Islet of Langerhans (tissue), 1 donor: ENCODE data around the gene TBX21.

Source experiments
- FAIRE-seq: peaks from one replicate; lab custom pipeline; 2011; peaks lifted over from hg19 to GRCh38; lab: Jason Lieb, UNC

Gene TBX21

DNA sequence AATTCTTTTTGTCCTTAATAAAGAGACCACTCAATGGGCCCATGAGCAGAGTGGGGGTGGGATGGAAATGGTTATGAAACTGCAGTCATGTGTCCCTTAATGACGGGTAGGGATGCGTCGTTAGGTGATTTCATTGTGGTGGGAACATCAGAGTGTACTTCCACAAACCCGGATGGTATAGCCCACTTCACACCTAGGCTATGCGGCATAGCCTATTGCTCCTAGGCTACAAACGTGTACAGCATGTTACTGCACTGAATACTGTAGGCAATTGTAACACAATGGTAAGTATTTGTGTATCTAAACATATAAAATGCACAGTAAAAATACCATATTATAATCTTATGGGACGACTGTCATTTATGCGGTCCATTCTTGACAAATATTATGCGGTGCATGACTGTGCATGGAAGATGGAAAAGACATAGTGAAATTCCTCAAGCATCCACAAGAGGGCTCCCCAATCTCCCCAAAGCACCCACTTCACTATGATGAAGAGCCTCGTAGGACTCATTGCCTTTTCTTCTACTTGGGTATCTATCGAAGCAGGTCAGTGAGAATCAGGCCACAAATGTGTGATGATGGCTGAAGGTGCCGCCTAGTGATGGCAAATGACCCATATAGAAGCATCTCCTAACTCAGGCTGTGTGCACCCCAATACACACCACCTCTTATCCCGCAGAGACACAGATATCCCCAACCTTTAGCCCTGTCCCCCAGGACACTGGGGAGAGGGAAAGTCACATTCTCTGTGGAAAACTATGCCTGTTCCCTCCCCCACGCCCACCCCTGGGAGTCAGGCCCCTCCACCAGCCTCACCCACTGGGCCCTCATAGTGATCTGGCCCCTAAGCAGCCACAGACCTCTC lies 43.5 kb downstream of the TBX21 start:
- FAIRE-seq, result no peak

DNA sequence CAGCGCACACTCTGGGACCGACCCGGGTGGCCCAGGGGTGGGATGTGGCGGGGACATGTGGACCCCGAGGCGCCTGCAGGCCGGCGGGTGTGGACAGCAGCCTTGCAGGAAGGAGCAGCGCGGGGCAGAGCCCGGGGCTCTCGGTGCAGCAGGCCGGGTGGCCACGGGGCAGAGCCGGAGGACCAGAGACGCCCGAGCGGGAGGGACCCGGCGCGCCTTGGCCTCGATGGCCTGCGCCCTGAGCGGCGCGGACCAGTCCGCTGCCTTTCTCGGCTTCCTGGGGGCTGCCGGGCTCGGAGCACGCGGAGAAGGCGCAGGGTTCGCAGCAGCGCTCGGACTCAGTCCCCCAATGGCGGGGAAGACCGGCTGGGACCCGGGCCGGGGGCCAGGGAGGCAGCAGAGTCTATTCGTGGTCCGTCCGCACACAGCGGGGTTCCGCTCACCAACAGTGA lies 45.2 kb downstream of the TBX21 start:
- FAIRE-seq, result no peak

- no peak for FAIRE-seq
These were observed 48.4 kb downstream of the TBX21 start for GRCh38 chr17:47781397-47781796.

DNA sequence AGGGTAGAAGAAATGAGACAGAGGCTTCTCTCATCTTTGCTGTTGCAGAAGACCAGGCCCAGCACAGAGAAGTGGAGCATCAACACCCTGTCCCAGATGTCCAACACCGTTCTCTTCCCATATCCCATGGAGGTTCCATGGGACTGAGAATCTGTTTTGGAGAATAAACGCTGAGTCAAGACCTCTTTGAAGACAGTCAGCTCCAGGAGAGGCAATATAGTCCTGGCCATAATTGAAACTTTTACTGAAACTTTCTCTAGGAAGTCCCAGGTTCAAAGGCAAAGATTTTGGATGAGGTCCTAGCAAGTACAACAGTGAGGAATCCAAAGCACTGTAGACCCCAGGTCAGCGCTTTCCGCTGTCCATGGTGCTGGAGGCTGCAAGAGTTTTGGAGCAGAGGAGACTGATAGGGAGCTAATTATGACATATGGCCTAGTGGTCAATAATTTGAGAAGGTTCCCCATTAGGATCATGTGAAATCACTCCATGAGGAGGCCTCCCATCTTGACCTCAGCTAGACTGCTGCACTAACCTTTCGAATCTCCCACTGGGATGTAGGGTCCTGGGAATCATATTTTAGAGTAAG lies 52.6 kb downstream of the TBX21 start:
- no peak for FAIRE-seq

DNA sequence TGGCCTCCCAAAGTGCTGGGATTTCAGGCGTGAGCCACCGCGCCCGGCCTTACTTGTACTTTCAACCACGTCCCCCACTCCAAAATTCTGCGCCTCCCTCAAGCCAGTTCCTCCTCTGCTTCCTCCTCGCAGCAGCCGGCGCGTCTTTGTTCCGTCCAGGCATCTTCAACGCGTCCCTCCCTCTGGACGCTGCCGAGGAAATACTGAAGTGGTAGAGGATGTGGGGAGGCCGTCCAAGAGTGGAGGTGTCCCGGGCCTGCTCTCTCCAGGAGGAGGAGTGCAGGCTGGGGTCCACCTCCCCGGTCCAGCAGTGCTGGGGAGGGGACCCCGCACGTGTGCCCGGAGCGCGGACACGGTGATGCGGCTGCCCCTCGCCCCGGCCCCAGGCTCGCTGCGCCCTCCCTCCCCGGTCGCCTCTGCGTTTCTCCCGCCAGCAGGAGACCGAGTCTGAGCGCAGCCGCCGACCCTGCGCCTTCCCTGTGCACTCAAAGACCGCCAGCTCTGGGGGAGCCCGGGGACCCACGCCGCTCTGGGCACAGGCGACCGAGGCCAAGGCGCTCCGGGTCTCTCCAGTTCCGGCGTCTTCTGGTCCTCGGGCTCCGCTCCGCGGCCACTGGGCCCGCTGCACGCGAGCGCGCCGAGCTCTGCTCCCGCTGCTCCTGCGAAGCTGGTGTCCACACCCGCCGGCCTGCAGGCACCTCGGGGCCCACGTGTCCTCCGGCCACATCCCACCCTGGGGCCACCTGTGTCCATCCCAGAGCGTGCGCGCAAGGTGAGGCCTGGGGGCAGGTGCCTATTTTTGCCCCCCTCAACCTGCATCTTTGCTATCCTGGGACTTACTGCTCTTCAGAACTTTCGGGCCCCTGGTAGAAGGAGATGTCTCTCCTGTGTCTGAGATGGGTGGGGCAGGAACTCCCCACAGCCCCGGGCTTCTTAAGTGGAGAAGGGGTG lies 56.9 kb downstream of the TBX21 start:
- FAIRE-seq, result no peak

DNA sequence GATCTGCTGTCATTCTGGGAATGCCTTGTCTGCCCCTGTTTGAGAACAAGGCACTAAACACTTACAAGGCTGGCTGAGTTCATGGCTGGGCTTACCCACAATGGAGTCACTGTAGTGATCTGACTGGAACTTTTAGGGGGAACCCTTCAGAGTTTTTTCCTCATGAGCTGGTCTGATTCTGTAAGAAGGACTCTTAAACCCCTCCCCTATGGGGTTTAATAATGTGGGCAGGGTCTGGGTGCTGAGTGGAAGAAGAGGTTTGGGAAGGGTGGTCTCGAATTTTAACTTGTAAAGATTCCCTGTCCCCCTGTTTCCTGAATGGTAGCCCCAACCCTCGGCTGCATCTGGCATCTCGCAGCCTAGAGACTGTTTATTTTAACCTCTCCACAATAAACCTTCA lies 58.0 kb downstream of the TBX21 start:
- FAIRE-seq, result no peak

DNA sequence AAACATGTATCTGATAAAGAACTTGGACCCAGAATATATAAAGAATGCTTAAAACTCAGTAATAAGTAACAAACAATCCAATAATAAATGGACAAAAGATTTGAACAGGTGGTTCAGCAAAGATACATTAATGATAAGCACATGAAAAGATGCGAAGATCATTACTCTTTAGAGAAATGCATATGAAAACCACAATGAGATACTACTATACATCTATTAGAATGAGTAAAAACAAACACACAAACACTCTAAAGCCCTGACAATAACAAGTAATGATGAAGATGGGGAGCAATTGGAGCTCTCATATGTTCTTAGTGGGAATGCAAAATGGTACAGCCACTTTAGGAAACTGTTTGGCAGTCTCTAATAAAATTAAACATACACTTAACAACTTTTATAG lies 59.4 kb downstream of the TBX21 start:
- no peak for FAIRE-seq

DNA sequence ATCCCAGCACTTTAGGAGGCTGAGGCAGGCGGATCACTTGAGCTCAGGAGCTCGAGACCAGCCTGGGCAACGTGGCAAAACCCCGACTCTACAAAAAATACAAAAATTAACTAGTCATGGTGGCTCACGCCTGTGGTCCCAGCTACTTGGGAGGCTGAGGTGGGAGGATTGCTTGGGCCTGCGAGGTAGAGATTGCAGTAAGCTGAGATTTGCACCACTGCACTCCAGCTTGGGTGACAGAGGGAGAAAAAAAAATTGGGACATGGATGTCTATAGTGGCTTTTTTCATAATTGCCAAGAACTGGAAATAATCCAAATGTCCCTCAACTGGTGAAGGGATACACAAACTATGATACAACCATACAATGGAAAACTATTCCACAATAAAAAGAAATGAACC lies 59.9 kb downstream of the TBX21 start:
- FAIRE-seq, result no peak
